ENCODE data around the gene PTRHD1.

Gene PTRHD1

GRCh38 chr2:24756789-24757188, 36.4 kb downstream of the PTRHD1 start:
- no peak for DNase-seq (ENCODE audit: low spot score)

GRCh38 chr2:24754985-24755705, 38.0 kb downstream of the PTRHD1 start:
- DNase-seq (ENCODE audit: low spot score), result no peak

GRCh38 chr2:24749069-24749691, 44.0 kb downstream of the PTRHD1 start:
- no peak for DNase-seq (ENCODE audit: low spot score)

- DNase-seq (ENCODE audit: low spot score), result no peak
Observed at GRCh38 chr2:24747299-24747698, 45.9 kb downstream of the PTRHD1 start.

- DNase-seq (ENCODE audit: low spot score), result no peak
Observed at GRCh38 chr2:24745825-24746224, 47.4 kb downstream of the PTRHD1 start.

GRCh38 chr2:24744356-24744755, 48.8 kb downstream of the PTRHD1 start:
- no peak for DNase-seq (ENCODE audit: low spot score)

GRCh38 chr2:24743924-24744323, 49.3 kb downstream of the PTRHD1 start:
- DNase-seq (ENCODE audit: low spot score), result no peak

- no peak for DNase-seq (ENCODE audit: low spot score)
Observed at GRCh38 chr2:24742730-24743129, 50.5 kb downstream of the PTRHD1 start.

GRCh38 chr2:24740142-24740541, 53.0 kb downstream of the PTRHD1 start:
- no peak for DNase-seq (ENCODE audit: low spot score)

Measured in hematopoietic multipotent progenitor cell treated with erythropoietin and hydrocortisone succinate and interleukin-3 and kit ligand, for 15 days (in vitro differentiated cells).